ENCODE data around the gene CNMD. TPM values are rescaled to one million over a fixed set of nuclear protein-coding genes. Genes with fewer than 3 reads are reported as not detected.
"Not testable (repeated sequence)": the region's sequence is repeated elsewhere in the genome, so short reads cannot be mapped to it uniquely, and the experiment has no call there.

The CNMD gene
- total RNA-seq, 1 donor from 2014 or later = not detected

DNA sequence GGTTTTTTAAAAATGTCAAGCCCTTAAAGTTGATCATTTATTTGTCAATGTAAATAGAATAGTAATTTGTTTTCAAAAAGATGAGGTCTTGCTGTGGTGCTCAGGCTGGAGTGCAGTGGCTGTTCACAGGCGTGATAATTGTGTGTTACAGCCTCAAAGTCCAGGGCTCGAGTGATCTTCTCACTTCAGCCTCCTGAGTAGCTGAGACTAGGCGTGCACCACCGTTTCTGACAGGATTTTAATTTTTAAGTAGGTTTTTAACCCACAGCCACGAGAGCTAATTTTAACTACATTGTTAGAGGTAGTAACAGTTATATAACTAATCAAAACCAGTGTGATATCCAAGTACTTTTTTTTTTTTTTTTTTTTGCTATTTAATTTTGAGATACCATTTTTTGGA lies 43.1 kb downstream of the CNMD start:
- intact Hi-C loops (cut with micrococcal nuclease) = no loop called here

GRCh38 chr13:52695856-52696255 lies 43.8 kb downstream of the CNMD start:
- intact Hi-C loops (cut with micrococcal nuclease) = no loop called here

DNA sequence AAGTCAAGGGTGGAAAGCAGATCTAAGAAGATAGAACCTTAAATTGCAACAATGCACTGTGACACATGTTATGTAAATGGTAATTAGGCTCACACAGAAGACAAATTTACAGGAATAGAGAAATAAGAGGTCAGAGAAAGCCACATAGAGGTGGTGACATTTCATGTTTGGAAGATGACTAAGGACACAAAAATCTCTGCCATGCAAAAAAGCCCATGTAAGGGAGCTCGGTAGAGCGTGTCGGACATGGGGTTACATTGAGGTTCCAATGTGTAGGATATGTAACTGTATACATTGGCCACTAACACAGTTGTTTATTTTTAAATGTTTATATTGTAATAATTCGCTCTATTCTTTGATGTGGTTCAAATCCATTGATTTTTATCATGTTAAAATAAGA lies 53.2 kb downstream of the CNMD start:
- intact Hi-C loops (cut with micrococcal nuclease) = no loop called here

- intact Hi-C loops (cut with micrococcal nuclease) = not testable (repeated sequence)
Observed at GRCh38 chr13:52685806-52686205, 53.8 kb downstream of the CNMD start.

DNA sequence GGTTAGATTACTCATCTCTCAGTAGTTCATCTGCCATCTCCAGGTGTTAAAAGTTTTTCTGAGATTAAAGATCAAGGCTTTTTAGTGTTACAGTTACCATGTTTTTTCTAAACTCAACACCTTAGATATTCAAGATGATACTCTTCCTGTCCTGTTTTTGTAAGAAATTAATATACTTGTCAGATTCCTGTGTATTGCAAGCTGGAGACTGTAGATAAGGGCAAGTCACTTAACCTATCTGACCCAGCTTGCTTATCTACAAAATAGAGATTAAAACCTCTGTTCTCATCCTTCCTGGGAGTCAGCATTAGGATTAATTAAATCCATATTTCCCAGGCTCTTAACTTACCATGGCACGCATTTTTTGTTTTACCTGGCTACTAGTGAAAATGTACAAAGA lies 61.8 kb downstream of the CNMD start:
- intact Hi-C loops (cut with micrococcal nuclease) = no loop called here

DNA sequence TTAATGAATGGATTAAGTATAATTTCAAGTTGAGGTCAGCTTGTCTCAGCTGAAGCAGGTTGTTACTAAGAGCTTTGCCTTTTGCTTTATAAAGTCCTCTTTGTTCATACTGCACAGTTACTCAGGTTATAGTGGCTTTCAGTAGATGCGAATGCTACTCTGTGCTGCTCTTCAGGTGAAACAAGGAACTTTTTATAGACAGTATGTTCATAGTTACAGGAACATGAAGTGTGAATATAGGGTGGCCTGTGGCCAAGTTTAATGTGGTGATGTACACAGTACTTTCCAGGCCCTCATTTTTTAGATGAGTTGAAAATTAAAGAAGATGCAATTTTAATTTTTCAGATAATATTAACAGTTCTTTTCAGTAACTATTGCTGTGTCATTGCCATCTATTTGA lies 66.2 kb downstream of the CNMD start:
- intact Hi-C loops (cut with micrococcal nuclease) = no loop called here

DNA sequence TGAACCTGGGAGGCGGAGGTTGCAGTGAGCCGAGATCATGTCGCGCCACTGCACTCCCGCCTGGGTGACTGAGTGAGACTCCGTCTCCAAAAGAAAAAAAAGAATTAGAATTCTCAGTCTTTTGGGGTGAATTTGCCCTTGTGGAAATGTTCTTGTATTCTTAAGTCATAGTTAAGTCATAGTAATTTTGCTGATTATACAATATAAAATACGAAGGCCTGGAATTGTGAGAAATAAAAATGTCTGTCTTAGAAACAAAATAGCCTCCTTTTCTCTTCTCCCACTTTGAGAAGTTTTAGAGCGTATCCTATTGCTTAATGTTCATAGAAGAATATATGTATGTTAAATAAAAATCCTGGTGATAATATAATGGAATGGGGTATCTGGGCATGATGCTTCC lies 68.9 kb downstream of the CNMD start:
- intact Hi-C loops (cut with micrococcal nuclease) = no loop called here

GRCh38 chr13:52669677-52670076 lies 69.9 kb downstream of the CNMD start:
- intact Hi-C loops (cut with micrococcal nuclease) = loop anchor here (10.0 kb wide), 2 partner anchors 55 to 485 kb away; no protein-coding TSS in a partner anchor

DNA sequence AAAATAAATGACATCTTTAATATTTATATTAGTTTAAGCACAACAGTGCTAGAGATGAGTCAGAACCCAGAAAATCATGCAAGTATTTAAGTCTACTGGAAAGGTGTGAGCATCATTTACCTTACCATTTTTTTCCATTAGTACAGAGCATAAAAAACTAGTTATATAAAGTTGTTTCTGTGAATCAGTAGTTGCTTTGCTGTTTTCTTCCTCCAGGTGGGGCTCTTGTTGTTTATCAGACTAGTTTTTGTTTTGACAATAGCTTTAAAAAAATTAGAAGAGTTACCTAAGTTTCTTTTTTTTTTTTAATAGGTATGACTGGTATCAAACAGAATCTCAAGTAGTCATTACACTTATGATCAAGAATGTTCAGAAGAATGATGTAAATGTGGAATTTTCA lies 74.3 kb downstream of the CNMD start:
- intact Hi-C loops (cut with micrococcal nuclease) = loop anchor here (1.0 to 10.0 kb wide), 4 partner anchors 13 to 489 kb away; partner anchors contain the start of gene SUGT1

- intact Hi-C loops (cut with micrococcal nuclease) = loop anchor here (10.0 kb wide), 2 partner anchors 61 to 491 kb away; no protein-coding TSS in a partner anchor
Observed at GRCh38 chr13:52664272-52664671, 75.3 kb downstream of the CNMD start.

GRCh38 chr13:52659340-52659739 lies 80.3 kb downstream of the CNMD start:
- intact Hi-C loops (cut with micrococcal nuclease) = loop anchor here (10.0 kb wide), 1 partner anchor 185 kb away; the partner anchor contains the start of gene PCDH8

Other genes with a start within 250 kb of the CNMD start
- 10.8 and 11.7 TPM in 2 replicates for gene HNRNPA1L2, start 97.4 kb downstream of the CNMD start, total RNA-seq
- 50.3 and 53.3 TPM in 2 replicates for gene SUGT1, start 87.0 kb downstream of the CNMD start, total RNA-seq
- gene PCDH8, start 108.8 kb upstream of the CNMD start, total RNA-seq = 1.2 and 1.3 TPM in 2 replicates

Measured in T-helper 2 cell treated with Interferon-gamma antibody and Interleukin-4, amounts not matched to agents 100 ng/mL and 5 ng/mL, for 36 hours (primary cell).